HG03097 (cell line): ENCODE results near the gene CTIF.

Experiments used
- ATAC-seq: cut with Tn5 transposase; IDR thresholded peaks from one replicate; pipeline ENCODE4 v1.9.1; 2021; ENCODE audit not compliant: unreplicated experiment, low FRiP score

Gene CTIF

DNA sequence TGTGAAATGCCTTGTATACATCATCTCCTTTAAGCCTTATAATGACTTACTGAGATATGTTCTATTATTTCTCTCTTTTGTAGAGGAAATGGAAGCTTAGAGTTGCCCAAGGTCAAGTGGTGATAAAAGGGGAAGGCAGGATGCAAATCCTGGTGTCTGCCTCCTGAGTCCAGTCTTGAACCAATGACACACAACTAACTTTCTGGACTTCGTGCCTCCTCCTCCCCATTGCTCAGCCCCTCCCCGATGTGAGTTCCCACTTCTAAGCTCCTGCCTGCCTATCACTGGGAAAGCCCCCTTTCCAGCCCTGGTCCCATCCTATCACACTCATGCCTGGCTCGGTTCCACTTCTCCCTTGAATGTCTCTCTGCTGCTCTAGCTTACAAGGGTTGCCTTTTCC is 6.9 kb upstream of the CTIF start:
- no peak for ATAC-seq

GRCh38 chr18:48533340-48534070 is 5.3 kb upstream of the CTIF start:
- ATAC-seq = no peak

GRCh38 chr18:48534364-48534763 is 4.5 kb upstream of the CTIF start:
- ATAC-seq = no peak

GRCh38 chr18:48535956-48536355 is 2.9 kb upstream of the CTIF start:
- ATAC-seq = no peak

DNA sequence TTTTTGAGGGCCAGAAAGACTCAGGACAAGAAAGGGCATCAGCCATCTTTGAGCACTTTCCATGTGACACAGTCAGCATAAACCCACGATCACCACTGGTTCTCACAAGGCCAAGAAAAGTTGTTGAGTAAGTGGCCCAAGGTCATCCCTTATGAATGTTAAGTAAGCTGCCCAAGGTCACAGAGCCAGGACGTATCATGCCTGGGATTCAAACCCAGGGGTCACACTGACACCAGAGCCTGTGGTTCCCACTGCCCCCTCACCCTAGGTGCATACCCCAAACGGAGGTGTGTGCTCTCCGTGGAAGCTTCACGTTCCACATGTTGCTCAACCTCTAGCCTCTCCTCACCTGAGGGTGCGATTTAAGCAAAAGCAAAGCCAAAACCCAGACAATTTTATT is 2.3 kb upstream of the CTIF start:
- ATAC-seq = no peak

GRCh38 chr18:48539406-48540250 is 797 bp downstream of the CTIF start:
- no peak for ATAC-seq

DNA sequence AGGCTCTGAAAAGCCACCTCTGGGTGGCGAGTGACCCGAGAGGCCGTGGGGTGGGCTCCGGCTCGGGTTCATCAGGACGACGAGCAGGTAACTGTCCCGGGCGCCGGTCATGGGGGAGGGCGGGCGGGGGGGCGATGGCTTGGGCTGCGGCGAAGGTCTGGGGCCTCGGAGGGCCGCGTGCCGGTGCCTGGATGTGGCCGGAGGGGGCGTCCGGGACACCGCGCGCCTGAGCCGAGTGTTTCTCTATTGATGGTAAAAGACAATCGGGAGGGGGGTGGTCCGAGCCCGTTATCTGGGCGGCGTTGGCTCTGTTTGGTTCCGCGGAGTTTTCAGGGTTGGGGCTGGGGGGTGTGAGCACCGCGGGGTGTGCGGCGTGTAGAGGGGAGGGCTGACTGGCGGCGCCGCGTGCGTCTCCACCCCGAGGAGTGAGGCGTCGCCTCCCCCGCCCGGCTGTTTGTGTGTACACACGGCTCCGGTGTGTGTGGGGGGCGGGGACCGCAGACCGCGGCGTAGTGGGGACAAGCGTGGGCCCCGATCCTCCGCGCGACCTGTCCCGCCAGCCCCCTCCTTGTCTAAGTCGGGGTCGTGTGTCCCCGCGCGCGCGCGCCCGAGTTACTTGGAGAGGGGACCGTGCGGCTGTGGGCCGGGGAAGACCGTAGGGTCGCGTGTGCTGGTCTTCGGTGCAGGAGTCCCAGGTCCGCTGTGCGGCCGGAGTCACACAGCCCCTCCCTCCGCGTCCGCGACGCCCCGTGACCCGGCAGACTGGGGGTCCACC is 1.6 kb downstream of the CTIF start:
- ATAC-seq = peak; percentile 41

DNA sequence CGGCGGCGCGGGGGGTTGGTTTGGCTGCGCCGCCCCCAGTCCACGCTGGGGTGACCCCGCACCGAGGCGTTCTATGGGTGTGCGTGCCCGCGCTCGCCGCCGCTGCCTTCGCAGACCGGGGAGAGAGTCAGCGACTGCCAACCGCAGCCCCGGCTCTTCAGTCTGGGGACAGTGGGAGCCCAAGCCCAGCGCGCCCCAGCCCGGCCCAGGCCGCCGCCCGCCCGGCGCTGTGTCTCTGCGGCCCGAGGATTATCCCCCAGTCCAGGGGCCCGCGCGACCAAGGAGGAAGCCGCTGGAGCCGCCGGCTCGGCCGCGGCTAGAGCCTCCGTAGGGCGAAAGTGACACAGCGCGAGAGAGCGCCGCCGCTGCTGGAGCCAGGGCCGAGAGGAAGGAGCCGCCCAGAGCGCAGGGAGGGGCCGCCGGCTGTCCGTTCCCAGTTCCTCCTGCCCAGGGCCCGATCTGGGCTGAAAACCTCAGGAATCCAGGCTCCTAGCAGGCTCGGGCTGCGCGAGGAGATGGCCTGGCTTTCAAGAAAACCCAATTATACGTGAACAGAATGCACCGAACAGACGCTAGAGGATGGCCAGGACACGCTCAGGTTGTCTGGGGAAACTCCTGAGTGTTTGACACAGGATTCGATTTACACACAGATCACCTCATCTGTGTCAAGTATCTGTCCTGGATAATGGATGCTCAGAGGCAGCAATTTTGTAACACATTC is 2.4 kb downstream of the CTIF start:
- ATAC-seq = peak; percentile 34

GRCh38 chr18:48541747-48542400 is 3.0 kb downstream of the CTIF start:
- no peak for ATAC-seq

DNA sequence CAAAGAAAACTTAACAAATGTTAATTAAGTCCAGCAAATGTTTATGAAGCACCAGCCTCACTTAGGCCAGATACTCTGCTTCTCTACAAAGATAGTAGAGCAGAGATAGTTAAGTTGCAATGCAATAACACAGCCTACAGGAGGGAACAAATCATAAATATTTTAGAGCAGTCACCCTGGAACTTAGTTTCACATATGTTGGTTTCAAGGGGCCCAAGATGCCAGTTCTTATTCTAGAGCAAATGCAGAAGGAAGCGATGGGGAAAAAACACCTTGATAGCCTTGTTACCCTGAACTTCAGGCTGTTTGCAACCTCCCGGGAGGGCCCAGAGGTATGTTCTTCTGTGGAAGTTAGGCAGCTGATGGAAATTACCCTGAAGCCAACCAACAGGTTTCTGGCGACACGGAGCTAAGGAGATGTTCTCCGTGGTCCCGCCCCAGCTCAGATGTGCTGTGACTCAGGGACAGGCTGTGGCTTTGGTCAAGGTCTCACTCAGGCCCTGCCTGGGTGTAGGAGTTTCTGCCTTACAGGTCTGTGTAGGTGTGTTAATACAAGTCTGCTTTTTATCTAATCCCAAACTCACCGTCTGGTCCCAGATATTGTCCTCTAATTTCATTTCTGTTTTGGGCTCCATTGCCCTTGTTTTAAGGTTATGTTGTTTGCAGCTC is 3.8 kb downstream of the CTIF start:
- ATAC-seq = no peak

DNA sequence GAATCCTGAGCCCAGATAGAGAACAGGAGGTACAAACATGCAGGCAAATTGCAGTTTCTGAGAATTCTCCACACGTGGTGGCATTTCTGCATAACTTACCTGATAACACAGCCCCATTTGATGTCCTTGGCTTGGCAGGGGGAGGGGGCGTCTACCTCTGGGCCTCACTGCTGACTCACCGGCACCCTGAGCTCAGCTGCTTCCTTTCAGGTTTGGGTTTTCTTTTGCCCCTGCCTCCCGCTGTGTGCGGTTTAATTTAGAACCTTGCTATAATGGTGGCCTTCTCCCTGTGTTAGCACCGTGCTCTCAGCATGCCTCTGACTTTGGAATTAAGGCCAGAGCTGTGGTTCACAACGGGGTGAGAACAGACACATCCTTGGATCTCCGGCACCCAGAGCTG is 4.4 kb downstream of the CTIF start:
- ATAC-seq = no peak

- ATAC-seq = no peak
Observed at GRCh38 chr18:48544116-48544515, 5.3 kb downstream of the CTIF start.

DNA sequence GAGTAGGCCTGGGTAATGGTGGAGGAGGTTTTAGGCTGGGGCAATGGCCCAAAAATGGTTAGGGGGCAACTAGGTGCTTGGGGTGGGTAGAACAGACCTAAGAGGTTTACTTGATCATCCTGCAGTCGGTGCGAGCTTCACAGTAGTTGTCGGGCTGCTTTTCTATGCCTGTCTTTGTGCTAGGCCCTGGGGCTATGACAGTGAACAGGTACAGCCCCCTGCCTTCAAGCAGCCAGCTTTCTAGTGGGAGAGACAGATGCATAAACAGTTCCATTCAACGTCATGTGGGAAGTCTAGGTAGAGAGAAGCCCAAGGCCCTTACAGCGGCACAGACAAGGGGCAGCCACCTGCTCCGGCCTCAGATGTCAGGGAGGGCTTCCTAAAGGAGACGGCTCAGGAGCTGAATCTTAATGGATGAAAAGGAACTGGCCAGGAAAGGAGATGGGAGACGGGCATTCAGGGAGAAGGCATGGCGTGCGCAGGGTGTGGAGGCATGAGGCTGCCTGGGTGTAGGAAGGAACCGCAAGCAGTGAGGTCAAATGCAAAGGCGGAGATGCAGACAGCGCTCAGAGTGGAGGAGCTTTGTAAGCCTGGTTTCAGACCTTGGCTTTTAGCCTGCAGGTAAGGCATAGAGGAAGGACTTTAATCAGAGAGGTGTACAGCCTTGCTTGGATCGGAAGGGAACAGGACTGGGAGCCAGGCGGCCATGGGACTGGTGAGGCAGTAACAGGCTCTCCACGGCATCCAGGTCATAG is 6.0 kb downstream of the CTIF start:
- no peak for ATAC-seq

GRCh38 chr18:48545757-48546321 is 7.0 kb downstream of the CTIF start:
- ATAC-seq = no peak

DNA sequence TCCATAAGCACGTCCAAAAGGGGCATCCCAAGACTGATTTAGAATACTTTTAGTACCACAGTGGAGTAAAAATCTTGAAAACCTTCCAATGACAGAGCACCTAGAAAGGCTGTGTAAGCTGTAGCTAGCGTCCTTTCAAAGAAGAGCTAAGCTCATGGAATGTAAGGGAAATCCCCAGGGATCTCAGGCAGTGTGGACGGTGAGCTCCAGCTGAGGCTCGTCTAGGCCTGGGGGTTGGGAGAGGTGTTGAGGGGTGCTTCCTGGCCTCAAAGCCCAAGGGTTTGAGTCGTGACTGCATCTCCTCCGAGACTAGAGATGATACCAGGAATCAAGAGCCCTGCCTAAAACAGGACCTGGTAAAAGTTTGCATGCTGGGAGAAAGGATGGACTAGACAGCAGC is 7.6 kb downstream of the CTIF start:
- no peak for ATAC-seq

DNA sequence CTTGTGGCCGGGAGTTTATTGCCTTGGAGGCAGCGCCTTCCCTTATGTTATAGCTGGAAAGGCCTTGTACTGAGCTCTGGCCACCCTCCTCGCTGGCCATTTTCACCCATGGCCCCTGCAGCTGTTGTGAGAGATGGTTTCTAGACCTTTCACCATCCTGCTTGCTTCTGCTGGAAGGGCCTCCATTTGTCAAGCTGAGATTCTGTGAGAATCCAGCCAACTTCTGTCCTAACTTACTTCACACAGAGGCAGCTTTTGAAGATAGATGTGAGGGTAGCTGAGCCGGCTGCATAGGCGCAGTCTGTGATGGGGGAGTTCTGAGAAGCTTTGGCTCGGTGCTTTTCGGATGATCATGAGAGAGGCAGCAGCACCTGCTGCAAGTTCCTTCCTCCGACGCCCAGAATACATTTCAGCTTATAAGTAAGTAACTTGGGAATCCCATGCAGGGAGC is 8.7 kb downstream of the CTIF start:
- no peak for ATAC-seq

DNA sequence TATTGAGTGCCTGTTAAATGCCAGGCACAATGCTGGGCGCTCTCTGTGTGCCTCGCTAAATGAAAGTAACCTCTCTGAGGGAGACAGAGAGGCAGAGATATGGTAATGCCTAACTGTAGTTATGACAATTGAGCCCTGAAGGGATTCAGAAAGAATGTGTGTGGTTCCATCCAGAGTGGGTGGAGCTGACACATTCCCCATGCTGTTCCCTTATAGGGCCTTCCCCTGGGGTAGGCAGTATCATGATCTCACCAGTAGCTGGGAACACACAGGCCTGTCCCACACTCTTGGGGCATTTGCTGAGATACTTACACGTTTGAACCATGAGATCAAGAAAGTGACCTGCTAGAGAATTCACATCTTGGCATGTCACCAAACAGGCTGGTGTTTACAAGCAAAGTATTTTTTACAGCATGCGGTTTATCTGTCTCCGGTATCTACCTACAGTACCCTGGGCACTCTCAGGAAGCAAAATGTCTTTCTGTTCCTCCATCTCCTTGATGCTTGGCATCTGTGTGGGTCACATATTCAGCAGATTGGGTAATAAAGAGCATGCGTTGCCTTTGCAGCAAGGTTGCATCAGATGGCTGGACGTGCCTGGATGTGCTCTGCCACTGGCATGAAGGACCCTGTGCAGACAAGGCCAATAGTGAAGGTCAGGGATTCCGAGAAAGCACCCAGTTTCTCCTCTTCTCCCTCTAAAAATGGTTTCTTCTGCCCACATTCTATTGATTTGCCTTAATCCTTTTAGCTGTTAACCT is 9.4 kb downstream of the CTIF start:
- no peak for ATAC-seq

GRCh38 chr18:48548921-48549320 is 10.1 kb downstream of the CTIF start:
- ATAC-seq = no peak
